Ovary (tissue), 3 donors: Measurements from ENCODE around the gene COX10.

Experiments
- EP300 ChIP-seq: sonication (generic); formaldehyde crosslinking; IDR thresholded peaks from one replicate; pipeline ENCODE4 v1.6.1; 2017; ENCODE audit warnings: antibody characterized with exemption
- POLR2A ChIP-seq: fragments of 450-650 bp; IDR thresholded peaks from one replicate; pipeline ENCODE4 v1.6.1; 2017; ENCODE audit warnings: antibody characterized with exemption, mild to moderate bottlenecking, moderate library complexity
- TF ChIP-seq, protein P1 (sequence below), 3 donors: fragments of 450-650 bp in 2 of 3; fragments of 200-600 bp in 1 of 3; IDR thresholded peaks; one replicate each; pipeline versions ENCODE4 v1.5.1 to v1.8.0; 2016 to 2022; ENCODE audit warnings: antibody characterized with exemption in 3 of 3, mild to moderate bottlenecking in 1 of 3
- donor health status: DM: no; HTN: no; CAD: no.

GRCh38 chr17:14133104-14133503 is 63.8 kb downstream of the COX10 start:
- TF ChIP-seq, protein P1, sequence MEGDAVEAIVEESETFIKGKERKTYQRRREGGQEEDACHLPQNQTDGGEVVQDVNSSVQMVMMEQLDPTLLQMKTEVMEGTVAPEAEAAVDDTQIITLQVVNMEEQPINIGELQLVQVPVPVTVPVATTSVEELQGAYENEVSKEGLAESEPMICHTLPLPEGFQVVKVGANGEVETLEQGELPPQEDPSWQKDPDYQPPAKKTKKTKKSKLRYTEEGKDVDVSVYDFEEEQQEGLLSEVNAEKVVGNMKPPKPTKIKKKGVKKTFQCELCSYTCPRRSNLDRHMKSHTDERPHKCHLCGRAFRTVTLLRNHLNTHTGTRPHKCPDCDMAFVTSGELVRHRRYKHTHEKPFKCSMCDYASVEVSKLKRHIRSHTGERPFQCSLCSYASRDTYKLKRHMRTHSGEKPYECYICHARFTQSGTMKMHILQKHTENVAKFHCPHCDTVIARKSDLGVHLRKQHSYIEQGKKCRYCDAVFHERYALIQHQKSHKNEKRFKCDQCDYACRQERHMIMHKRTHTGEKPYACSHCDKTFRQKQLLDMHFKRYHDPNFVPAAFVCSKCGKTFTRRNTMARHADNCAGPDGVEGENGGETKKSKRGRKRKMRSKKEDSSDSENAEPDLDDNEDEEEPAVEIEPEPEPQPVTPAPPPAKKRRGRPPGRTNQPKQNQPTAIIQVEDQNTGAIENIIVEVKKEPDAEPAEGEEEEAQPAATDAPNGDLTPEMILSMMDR (IDR thresholded peaks at IDR 0.05): no peak
- TF ChIP-seq EP300: no peak
- TF ChIP-seq POLR2A: no peak
